GM04503 (cell line): ENCODE results near the gene CHAC1.

ENCODE experiments used
- DNase-seq: peaks from one replicate; pipeline ENCODE4 v3.0.0-alpha.2; 2012; ENCODE audit warnings: low read depth

Gene CHAC1

DNA sequence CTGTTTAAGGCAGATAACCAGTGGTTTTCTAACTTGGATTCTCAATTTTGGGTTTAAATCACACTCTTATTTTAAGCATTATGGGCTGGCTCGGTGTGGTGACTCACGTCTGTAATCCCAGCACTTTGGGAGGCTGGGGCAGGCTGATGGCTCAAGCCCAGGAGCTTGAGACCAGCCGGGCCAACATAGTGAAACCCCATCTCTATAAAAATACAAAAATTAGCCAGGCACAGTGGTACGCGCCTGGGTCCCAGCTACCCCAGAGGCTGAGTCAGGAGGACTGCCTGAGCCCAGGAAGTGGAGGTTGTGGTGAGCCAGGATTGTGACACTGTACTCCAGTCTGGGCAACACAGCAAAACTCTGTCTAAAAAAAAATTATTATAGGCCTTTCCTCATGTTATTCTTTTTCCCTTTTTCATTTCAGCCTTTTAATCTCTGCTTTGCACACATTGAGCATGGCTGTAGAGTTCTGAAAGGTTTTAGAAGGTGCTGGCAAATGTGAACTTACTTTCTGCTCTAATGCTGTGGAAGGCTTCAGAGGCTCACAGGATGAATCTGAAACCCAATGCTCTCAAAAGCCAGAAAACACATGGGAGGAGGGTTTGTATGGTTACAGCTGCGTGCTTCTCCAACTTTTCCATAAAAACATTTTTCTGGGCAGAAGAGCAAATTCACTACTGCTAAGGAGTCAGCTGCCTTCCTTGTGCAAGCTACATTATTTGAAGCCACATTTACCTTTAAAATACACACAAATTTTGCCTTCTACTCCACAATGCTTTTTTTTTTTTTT lies 32.5 kb downstream of the CHAC1 start:
- no peak for DNase-seq

- DNase-seq = no peak
Measured at GRCh38 chr15:40986820-40987219, 33.5 kb downstream of the CHAC1 start.

DNA sequence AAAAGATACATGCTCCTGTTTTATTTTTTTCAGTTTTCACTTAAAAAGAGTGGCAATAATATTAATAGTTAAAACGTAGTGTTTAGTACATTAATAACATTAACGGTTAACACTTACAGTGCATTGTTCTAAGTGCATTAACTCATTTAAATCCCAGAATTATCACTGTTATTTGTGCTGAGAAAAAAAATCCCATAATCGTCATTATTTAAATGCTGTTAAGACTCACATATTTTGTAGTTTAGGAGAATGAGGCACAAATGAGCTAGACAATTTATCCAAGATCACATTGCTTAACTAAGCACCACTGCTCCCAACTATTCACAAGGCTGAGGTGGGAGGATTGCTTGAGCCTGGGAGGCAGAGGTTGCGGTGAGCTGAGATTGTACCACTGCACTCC lies 34.9 kb downstream of the CHAC1 start:
- no peak for DNase-seq

GRCh38 chr15:40990080-40990479 lies 36.8 kb downstream of the CHAC1 start:
- DNase-seq = no peak

DNA sequence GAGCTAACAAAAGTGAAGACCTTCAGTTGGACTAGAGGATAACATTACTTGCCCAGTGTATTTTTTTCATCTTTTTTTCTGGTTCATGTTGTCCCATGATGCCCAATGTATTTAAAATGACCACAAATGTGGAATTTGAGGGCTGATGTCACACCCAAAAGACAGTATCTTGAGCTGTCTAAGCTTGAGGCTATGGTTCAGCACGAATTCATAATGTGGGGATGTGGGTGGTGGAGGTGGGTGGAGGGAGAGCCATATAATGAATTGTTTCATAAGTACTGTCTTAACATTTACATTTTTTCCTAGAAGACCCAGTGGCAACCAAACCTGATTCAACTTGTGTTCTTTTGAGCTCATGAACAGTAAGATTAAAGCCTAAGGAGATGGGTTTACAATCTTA lies 37.5 kb downstream of the CHAC1 start:
- DNase-seq = no peak

DNA sequence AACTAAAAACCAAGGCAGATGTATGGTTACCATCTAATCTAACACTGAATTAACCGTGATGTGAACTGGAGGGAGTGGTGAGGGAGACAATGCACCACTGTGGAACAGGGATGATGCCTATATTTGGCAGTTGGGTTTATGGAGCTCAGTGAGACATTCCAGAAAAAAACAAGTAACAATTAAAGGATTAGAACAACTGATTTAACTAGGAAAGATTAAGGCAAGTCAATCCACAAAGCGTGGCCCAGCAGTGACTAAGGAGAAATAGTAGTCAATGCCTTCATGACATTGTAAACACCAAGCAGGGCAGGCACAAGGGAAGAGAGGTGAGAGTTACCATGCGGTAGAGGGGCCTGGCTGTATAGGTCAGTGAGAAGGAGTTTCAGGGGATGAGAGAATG lies 38.1 kb downstream of the CHAC1 start:
- no peak for DNase-seq

- peak; percentile 30 for DNase-seq
Measured at GRCh38 chr15:40992241-40992741, 39.0 kb downstream of the CHAC1 start.

DNA sequence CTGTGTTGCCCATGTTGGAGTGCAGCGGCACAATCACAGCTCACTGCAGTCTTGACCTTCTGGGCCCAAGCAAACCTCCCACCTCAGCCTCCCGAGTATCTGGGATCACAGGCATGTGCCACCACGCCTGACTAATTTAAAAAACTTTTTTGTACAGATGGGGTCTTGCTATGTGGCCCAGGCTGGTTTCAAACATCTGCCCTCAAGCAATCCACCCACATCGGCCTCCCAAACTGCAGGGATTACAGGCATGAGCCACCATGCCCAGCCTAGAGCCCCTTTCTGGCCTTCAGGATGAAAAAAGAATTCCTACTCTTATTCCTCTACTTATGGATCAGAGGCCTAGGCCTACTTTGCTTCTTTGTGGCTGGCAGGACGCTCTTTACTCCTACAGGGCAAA lies 39.6 kb downstream of the CHAC1 start:
- DNase-seq = no peak

DNA sequence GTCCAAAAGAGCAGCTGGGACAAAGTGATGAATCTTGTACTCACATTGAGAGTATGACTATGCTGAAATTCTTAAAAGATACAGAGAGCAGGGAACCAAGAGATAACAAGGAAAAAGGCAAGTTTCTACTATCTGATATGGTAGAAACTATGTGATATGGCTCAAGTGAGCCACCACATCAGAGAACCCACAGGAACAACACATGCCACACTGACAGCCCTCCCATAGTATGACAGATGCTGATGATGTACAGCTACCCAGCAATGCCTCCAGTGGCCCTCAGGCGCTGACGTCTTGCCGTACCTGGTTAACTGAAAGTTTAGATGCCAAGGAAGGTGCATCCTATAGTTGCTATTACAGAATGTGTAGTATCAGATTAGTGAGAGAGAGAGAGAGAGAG lies 42.4 kb downstream of the CHAC1 start:
- DNase-seq = no peak

- peak; percentile 58 for DNase-seq
Measured at GRCh38 chr15:40999190-40999589, 45.9 kb downstream of the CHAC1 start.

DNA sequence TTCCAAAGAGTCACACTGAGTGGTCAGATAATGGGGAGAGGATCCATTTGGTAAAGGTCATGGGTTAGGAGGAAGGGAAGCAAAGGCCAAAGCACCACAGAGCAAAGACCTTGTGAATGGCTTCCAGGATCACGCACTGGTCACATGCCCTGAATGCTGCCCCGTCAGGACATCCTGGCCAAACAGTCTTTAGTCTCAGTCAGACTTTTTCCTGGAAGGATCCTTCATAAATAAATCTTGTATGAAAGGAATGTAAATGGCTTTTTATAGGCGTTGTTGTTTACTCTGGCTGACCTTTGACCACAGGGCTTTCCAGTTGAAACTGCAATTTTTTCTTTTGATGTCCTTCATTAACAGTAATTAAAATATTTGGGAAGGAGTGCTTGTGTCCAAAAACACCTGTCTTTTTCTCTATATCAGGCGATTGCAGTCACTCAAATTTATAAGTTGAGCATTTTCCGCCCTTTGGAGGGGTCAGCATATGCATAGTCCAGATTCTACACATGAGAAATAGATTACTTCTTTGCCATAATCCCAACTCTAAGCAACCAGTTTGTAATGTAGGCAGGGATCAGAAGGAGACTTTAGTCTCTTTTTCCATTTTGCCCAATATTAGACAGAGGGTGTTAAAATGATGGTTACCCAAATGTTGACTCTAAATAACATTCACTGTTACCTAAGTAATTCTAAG lies 48.4 kb downstream of the CHAC1 start:
- no peak for DNase-seq

DNA sequence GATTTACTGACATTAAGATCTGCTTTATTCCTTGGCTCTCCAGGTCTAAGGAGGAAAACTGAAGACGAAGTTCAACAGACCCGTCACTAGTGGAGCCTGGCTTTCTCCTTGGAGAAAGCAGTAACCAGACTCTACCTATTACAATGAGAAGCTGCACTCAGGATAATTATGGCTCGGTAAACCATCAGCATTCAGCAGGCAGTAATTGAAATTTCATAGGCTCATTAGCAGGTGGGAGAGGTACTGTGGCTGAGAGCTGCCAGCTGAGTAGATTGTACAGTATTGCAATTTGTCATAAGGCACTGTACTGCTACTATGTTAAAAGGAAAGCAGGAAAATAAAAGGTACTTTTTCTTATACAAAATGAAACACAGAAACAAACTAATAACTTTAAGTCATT lies 51.2 kb downstream of the CHAC1 start:
- DNase-seq = no peak
